SK-N-SH treated with all-trans-retinoic acid at 6 μM for 48 hours (cell line): ENCODE measurements around the gene IQGAP3.

Source experiments
- ATAC-seq: fragments of 200-7000 bp; cut with Tn5 transposase; 3 replicates; pipeline ENCODE4 v1.9.1; 2020; ENCODE audit warnings: mild to moderate bottlenecking, moderate library complexity
- ARNTL ChIP-seq: fragments of 450-650 bp; formaldehyde crosslinking; IDR thresholded peaks from 2 replicates; pipeline ENCODE4 v1.5.0; 2020; ENCODE audit warnings: low read depth, mild to moderate bottlenecking, moderate library complexity, borderline replicate concordance
- BACH2 ChIP-seq: fragments of 250-450 bp; sonication (Bioruptor Pico); IDR thresholded peaks from 2 replicates; pipeline ENCODE4 v1.9.0; 2021; ENCODE audit warnings: mild to moderate bottlenecking, borderline replicate concordance
- CREB5 ChIP-seq: fragments of 250-450 bp; sonication (Bioruptor Pico); IDR thresholded peaks from 2 replicates; pipeline ENCODE4 v1.5.1; 2020; ENCODE audit warnings: low read depth, mild to moderate bottlenecking, moderate library complexity
- CSDC2 ChIP-seq: fragments of 250-450 bp; sonication (Bioruptor Pico); IDR thresholded peaks from 2 replicates; pipeline ENCODE4 v1.5.0; 2020; ENCODE audit warnings: mild to moderate bottlenecking, moderate library complexity
- CSRNP3 ChIP-seq: fragments of 250-450 bp; sonication (Bioruptor Pico); IDR thresholded peaks from 2 replicates; pipeline ENCODE4 v1.5.1; 2021; ENCODE audit warnings: mild to moderate bottlenecking, moderate library complexity
- ESRRG ChIP-seq: fragments of 250-450 bp; sonication (Bioruptor Pico); IDR thresholded peaks from 2 replicates; pipeline ENCODE4 v1.6.1; 2021; ENCODE audit warnings: mild to moderate bottlenecking
- GLIS3 ChIP-seq: fragments of 250-450 bp; sonication (Bioruptor Pico); IDR thresholded peaks from 2 replicates; pipeline ENCODE4 v1.5.0; 2020; ENCODE audit warnings: mild to moderate bottlenecking, moderate library complexity
- ISL1 ChIP-seq: fragments of 250-450 bp; sonication (Bioruptor Pico); IDR thresholded peaks from 2 replicates; pipeline ENCODE4 v2.1.2; 2022; ENCODE audit warnings: mild to moderate bottlenecking, moderate library complexity
- OSR1 ChIP-seq: fragments of 250-450 bp; sonication (Bioruptor Pico); IDR thresholded peaks from 2 replicates; pipeline ENCODE4 v1.8.0; 2022; ENCODE audit warnings: moderate library complexity, mild to moderate bottlenecking, inconsistent platforms
- PATZ1 ChIP-seq: fragments of 250-450 bp; sonication (Bioruptor Pico); IDR thresholded peaks from 2 replicates; pipeline ENCODE4 v1.8.0; 2020; ENCODE audit warnings: mild to moderate bottlenecking, moderate library complexity, borderline replicate concordance
- POU6F1 ChIP-seq: fragments of 250-450 bp; sonication (Bioruptor Pico); IDR thresholded peaks from 2 replicates; pipeline ENCODE4 v1.8.0; 2021; ENCODE audit warnings: low read depth, mild to moderate bottlenecking, moderate library complexity, borderline replicate concordance
- PPARA ChIP-seq: fragments of 250-450 bp; sonication (Bioruptor Pico); IDR thresholded peaks from 2 replicates; pipeline ENCODE4 v1.5.0; 2020; ENCODE audit warnings: mild to moderate bottlenecking, borderline replicate concordance
- RARB ChIP-seq: fragments of 250-450 bp; sonication (Bioruptor Pico); IDR thresholded peaks from 2 replicates; pipeline ENCODE4 v1.8.0; 2021; ENCODE audit warnings: mild to moderate bottlenecking, moderate library complexity
- SNAI2 ChIP-seq: fragments of 250-450 bp; sonication (Bioruptor Pico); IDR thresholded peaks from 2 replicates; pipeline ENCODE4 v1.5.0; 2020; ENCODE audit warnings: mild to moderate bottlenecking, moderate library complexity
- TCF4 ChIP-seq: fragments of 250-450 bp; sonication (Bioruptor Pico); IDR thresholded peaks from 2 replicates; pipeline ENCODE4 v1.8.0; 2021; ENCODE audit warnings: mild to moderate bottlenecking, moderate library complexity, borderline replicate concordance
- TOX ChIP-seq: fragments of 250-450 bp; sonication (Bioruptor Pico); IDR thresholded peaks from 2 replicates; pipeline ENCODE4 v1.8.0; 2021; ENCODE audit warnings: mild to moderate bottlenecking, moderate library complexity, borderline replicate concordance
- TSHZ2 ChIP-seq: fragments of 250-450 bp; sonication (Bioruptor Pico); IDR thresholded peaks from 2 replicates; pipeline ENCODE4 v1.5.0; 2020; ENCODE audit warnings: mild to moderate bottlenecking, moderate library complexity
- ZC3H10 ChIP-seq: fragments of 250-450 bp; sonication (Bioruptor Pico); IDR thresholded peaks from 2 replicates; pipeline ENCODE4 v1.5.1; 2021; ENCODE audit warnings: mild to moderate bottlenecking, moderate library complexity
- ZFP3 ChIP-seq: fragments of 250-450 bp; sonication (Bioruptor Pico); IDR thresholded peaks from 2 replicates; pipeline ENCODE4 v1.5.0; 2020; ENCODE audit warnings: mild to moderate bottlenecking, moderate library complexity
- ZFP30 ChIP-seq: fragments of 450-650 bp; formaldehyde crosslinking; IDR thresholded peaks from 2 replicates; pipeline ENCODE4 v1.5.0; 2022; ENCODE audit warnings: mild to moderate bottlenecking, moderate library complexity
- ZNF565 ChIP-seq: fragments of 450-650 bp; formaldehyde crosslinking; conservative IDR thresholded peaks from 2 replicates; pipeline ENCODE4 v1.5.0; 2020; ENCODE audit warnings: low read depth, mild to moderate bottlenecking, moderate library complexity
- ZNF70 ChIP-seq: fragments of 450-650 bp; formaldehyde crosslinking; IDR thresholded peaks from 2 replicates; pipeline ENCODE4 v1.5.0; 2020; ENCODE audit warnings: mild to moderate bottlenecking, moderate library complexity
- ZNF8 ChIP-seq: fragments of 450-650 bp; formaldehyde crosslinking; IDR thresholded peaks from 2 replicates; pipeline ENCODE4 v1.5.0; 2020; ENCODE audit warnings: mild to moderate bottlenecking, moderate library complexity

The IQGAP3 gene

GRCh38 chr1:156495401-156496140 is 76.8 kb downstream of the IQGAP3 start:
- ATAC-seq: no peak
- TF ChIP-seq ZC3H10 (CRISPR knock-in tag): no peak
- TF ChIP-seq ARNTL (CRISPR knock-in tag): no peak
- no peak for TF ChIP-seq ZNF8 (CRISPR knock-in tag)
- TF ChIP-seq RARB: no peak
- no peak for TF ChIP-seq OSR1
- no peak for TF ChIP-seq TCF4 (CRISPR knock-in tag)
- TF ChIP-seq GLIS3 (CRISPR knock-in tag): no peak
- no peak for TF ChIP-seq CREB5
- TF ChIP-seq ESRRG: no peak
- TF ChIP-seq POU6F1 (CRISPR knock-in tag): no peak

GRCh38 chr1:156494309-156494895 is 78.0 kb downstream of the IQGAP3 start:
- TF ChIP-seq ZFP30 (CRISPR knock-in tag): no peak
- no peak for TF ChIP-seq CSRNP3
- no peak for TF ChIP-seq ZNF70 (CRISPR knock-in tag)
- no peak for TF ChIP-seq TSHZ2
- TF ChIP-seq ZFP3 (CRISPR knock-in tag): no peak
- no peak for TF ChIP-seq TCF4 (CRISPR knock-in tag)
- no peak for TF ChIP-seq ISL1 (CRISPR knock-in tag)
- TF ChIP-seq CSDC2 (CRISPR knock-in tag): no peak
- no peak for TF ChIP-seq SNAI2
- no peak for TF ChIP-seq CREB5
- no peak for TF ChIP-seq PATZ1 (CRISPR knock-in tag)
- no peak for TF ChIP-seq ZC3H10 (CRISPR knock-in tag)
- TF ChIP-seq OSR1: no peak
- TF ChIP-seq ZNF8 (CRISPR knock-in tag): no peak
- TF ChIP-seq TOX: no peak
- TF ChIP-seq ZNF565 (CRISPR knock-in tag): no peak
- no peak for TF ChIP-seq BACH2
- TF ChIP-seq ESRRG: no peak
- no peak for TF ChIP-seq RARB
- no peak for TF ChIP-seq PPARA (CRISPR knock-in tag)
- TF ChIP-seq, all 23 proteins: peak for 0
- no peak for ATAC-seq
